HL-60/S4 treated with phorbol 12-myristate 13-acetate at 8.2 ng/mL for 4 days and 3 days (cell line): ENCODE results near the gene ERP27.

ENCODE experiments used
- in situ Hi-C: fragments of 300-500 bp; cut with MboI; formaldehyde crosslinking; loops from 2 replicates; pipeline ENCODE4 v1.15.0; 2022; ENCODE audit warnings: low sequenced_read_pairs

ERP27 gene

DNA sequence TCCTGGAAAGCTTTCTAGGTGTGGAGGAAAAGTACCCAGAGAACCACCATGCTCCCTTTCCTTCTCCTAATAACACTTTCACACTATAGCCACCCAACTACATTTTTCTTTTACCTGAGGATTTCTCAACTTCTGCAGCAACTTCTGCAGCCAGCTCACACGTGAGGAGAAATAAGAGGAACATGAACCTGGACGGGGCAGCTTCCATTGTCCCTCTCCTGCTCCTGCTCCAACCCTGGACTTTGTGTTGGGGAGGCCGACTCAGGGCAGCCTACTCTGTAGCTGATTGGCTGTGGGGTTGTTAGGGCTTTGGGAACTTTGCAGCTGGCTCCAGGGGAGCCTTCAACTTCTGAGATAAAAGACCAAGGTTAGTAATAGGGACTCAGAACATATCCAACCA lies at the start of gene ERP27:
Gene ERP27, minus strand, starts transcription at position 237 of the 400 bp plus-strand sequence. Its CDS starts 29 bp downstream, at position 208.
- in situ Hi-C loops = no loop called here

GRCh38 chr12:14988035-14988434 lies 49.7 kb upstream of the ERP27 start:
- in situ Hi-C loops = no loop called here

DNA sequence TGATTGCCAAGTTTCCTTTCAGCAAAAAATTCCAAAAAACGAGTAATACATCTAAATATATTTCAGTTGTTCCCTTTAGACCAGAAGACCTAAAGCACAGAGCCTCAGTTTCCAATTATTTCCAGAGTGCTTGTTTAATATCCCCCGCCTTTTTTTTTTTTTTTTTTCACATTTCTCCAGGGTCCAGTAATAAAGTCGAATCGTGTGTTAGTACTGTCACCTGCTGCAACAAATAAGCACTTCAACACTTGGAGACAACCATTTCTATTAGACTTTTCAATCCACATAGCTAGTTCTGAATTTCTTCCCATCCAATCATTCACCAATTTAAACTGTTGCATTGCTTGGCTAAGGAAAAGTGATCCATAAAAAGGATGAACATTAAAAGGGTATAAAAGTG lies 48.1 kb upstream of the ERP27 start:
- in situ Hi-C loops = no loop called here

DNA sequence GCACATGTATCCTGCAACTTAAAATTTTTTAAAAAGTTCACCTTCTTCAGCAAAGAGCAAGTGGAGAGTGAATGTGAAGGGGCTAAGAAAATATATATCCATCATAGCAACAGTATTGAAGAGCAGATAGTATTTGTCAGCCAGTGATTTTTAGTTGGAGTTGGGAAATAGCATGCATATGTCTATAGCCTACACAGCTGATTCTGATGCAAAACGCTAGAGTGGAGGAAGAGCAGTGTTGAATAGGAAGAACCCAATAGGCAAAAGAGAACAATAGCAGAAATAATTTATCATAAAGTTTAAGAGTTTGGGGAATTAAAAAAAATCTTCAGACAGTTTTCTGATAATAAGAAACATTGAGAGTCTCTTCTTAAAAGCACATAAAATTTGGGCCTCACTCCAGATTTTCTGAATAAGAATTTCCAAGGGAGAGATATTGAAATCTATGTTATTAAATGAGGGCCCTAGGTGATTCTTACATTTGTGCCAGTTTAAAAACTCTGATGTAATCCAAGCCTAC lies 46.5 kb upstream of the ERP27 start:
- in situ Hi-C loops = no loop called here

- in situ Hi-C loops = no loop called here
These were observed 45.7 kb upstream of the ERP27 start for GRCh38 chr12:14984036-14984435.

GRCh38 chr12:14982991-14983390 lies 44.7 kb upstream of the ERP27 start:
- in situ Hi-C loops = no loop called here

DNA sequence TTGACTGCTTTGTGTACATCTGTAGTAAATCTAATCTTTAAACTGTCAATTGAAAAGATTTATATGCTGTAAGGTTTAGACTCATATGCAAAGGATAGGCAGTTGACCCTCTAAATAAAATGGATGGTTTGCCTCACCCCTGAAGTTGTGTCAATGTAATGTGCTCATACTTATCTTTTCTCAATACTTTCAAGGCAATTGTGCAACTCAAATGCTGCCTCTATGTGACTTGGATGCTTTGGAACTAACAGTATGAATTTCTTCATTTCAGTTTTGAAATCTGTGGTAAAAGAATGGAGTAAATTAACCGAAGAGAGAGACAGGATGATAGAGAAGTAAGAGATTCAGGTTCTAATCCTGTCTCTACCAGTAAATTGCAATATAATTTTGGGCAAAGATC lies 44.2 kb upstream of the ERP27 start:
- in situ Hi-C loops = no loop called here

DNA sequence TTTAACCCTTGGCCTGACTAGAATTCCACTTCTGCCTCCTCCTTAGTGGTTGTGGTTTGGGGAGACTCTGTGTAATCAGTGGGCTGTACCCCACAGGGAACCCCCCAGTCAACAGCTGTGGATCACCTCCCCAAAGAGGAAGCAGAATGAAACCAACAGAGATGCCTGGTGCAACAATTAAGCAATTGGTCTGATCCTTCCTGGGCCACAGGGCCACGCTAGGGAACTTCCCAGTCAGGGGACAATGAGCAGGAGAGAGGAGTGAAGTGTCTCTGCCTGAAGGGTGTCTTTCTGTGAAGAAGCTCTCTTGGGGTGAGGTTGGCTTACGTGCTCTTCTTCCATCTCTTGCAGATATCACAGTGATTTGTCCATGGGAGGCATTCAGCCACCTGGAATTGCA lies 42.7 kb upstream of the ERP27 start:
- in situ Hi-C loops = no loop called here

GRCh38 chr12:14979468-14979867 lies 41.1 kb upstream of the ERP27 start:
- in situ Hi-C loops = no loop called here

DNA sequence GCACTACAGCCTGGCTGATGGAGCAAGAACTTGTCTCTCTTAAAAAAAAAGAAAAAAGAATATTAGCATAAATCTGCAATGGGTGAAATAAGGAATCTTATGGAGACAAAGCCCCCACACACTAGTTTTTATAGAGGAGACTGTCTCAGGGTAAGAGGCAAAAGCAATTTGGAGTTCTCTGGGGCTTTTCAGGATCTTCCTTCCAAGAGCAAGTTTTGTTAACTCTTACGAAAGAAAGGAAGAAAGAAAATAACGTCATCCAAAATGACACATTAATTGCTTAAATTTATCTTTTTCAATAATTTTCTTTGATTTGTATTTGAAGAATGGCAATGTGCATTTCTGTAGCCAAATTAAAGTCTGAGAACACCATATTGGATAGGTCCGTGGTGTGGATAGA lies 38.3 kb upstream of the ERP27 start:
- in situ Hi-C loops = no loop called here

GRCh38 chr12:14975457-14975856 lies 37.1 kb upstream of the ERP27 start:
- in situ Hi-C loops = no loop called here

GRCh38 chr12:14974633-14975032 lies 36.3 kb upstream of the ERP27 start:
- in situ Hi-C loops = loop anchor here (25.0 kb wide), 1 partner anchor 1787 kb away; the partner anchor contains the start of gene EMP1

- in situ Hi-C loops = loop anchor here (25.0 kb wide), 1 partner anchor 1786 kb away; the partner anchor contains the start of gene EMP1
These were observed 34.5 kb upstream of the ERP27 start, which contains the start of gene PDE6H for GRCh38 chr12:14972816-14973215. Gene PDE6H, plus strand, starts transcription at chr12:14973042. Its CDS starts 4,971 bp downstream, at chr12:14978013.

GRCh38 chr12:14970473-14970872 lies 32.1 kb upstream of the ERP27 start:
- in situ Hi-C loops = loop anchor here (25.0 kb wide), 1 partner anchor 1783 kb away; the partner anchor contains the start of gene EMP1

DNA sequence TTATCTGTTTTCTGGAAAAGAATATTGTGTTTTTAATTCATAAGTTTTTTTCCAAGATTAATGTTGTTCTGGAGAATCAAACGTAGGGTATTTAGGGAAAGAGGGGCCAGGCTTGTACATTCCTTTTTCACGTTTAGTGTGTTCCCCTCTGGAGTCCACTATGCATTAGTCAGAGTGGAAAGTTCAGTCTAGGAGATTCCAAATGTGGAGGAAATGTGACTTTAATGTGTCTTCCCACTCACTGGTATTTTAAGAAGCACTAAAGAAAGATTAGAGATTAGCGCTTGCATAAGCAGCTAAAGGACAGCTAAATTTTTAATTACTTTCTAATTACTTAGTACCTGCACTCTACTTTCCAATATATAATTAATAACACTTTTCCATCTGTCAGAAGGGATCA lies 30.1 kb upstream of the ERP27 start:
- in situ Hi-C loops = loop anchor here (25.0 kb wide), 1 partner anchor 1781 kb away; the partner anchor contains the start of gene EMP1

DNA sequence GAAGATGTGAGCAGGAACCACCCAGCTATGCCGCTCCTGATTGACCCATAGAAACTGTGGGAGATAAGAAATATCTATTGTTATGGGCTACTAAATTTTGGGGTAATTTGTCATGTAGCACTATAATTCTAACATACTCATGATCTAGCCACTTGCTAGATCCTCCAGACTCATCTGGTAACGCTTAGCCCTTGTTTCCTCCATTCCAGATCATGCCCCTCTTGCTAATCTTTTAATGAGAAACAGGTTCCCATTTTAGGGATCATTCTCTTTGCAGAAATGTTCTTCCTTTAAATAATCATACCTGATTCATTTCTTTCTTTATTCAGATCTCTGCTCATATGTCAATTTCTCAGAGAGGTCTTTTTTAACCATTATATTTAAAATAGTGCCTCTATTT lies 26.9 kb upstream of the ERP27 start:
- in situ Hi-C loops = loop anchor here (25.0 kb wide), 1 partner anchor 1778 kb away; the partner anchor contains the start of gene EMP1

DNA sequence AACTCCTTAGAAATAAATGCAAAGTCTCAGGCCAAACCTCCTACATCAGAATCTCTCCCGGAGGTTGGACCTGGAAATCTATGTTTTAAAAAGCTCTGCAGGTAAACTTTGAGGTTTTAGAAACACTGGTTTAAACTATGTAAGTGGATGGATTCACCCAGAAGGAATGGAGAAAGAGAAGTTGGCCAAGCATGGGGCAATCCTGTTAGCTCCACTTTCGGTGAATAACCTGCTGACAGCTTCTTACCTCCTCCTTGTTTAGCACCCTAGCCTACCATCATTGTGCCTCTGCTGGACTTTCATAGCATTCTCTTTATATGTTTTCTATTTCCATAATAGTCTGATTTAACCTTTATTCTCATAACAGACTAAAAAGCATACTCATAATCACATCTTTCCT lies 26.1 kb upstream of the ERP27 start:
- in situ Hi-C loops = loop anchor here (25.0 kb wide), 1 partner anchor 1777 kb away; the partner anchor contains the start of gene EMP1

GRCh38 chr12:14963520-14963919 lies 25.2 kb upstream of the ERP27 start:
- in situ Hi-C loops = loop anchor here (25.0 kb wide), 1 partner anchor 1776 kb away; the partner anchor contains the start of gene EMP1

GRCh38 chr12:14962797-14963196 lies 24.5 kb upstream of the ERP27 start:
- in situ Hi-C loops = loop anchor here (25.0 kb wide), 1 partner anchor 1775 kb away; the partner anchor contains the start of gene EMP1

- in situ Hi-C loops = loop anchor here (25.0 kb wide), 1 partner anchor 1775 kb away; the partner anchor contains the start of gene EMP1
These were observed 23.8 kb upstream of the ERP27 start for GRCh38 chr12:14962153-14962539.

DNA sequence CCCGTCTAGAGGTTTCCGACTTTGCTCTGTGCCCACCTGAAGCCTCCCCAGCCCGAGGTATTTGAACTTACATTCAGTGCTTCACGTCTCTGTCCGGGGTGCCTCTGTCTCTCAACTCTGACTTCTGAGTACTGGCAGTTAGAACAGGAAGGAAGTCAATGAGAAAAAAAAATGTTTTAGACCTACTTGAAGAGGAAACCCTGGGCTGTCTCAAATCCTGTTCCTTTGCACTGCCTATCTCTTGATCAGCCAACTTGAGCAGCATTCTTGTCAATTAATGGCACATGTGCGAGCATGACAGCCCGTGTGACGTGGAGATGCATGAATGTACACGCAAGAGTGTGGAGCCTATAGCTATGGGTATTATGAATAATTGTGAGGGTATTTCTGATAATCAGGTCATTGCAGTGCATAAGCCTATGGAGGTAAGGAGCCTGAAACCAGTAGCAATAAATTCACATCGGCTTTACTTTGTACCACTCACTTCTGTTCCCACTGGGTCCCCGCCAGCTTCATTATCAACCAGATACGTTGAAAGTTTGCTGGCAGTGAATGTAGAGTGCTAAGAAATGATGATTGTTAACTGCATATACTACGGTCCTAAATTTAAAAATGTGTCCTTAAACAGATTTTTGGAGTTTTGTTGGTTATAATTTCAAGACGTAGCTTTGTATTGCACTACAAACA lies 23.3 kb upstream of the ERP27 start, which contains the start of gene ARHGDIB:
Gene ARHGDIB, minus strand, starts transcription at position 136 of the 687 bp plus-strand sequence. CDS start 10,889 bp downstream, outside the sequence.
- in situ Hi-C loops = loop anchor here (25.0 kb wide), 1 partner anchor 1774 kb away; the partner anchor contains the start of gene EMP1
